Endothelial cell of umbilical vein (primary cell): ENCODE results near the gene SELENOM.

Source experiments
- CTCF ChIP-seq, 2 donors: IDR thresholded peaks; 1 replicate in 1 of 2; 2 replicates in 1 of 2; pipeline ENCODE4 v1.5.1; 2011; ENCODE audit warnings: low read length in 2 of 2, mild to moderate bottlenecking in 2 of 2, moderate library complexity in 2 of 2, control low read depth in 1 of 2, inconsistent platforms in 1 of 2, low read depth in 1 of 2; ENCODE audit not compliant: insufficient read depth in 1 of 2; ENCODE audit errors: extremely low read depth in 1 of 2
- MAX ChIP-seq: IDR thresholded peaks from 2 replicates; pipeline ENCODE4 v1.6.1; 2011; ENCODE audit not compliant: insufficient read depth, insufficient read length

GRCh38 chr22:31135706-31136105, 28.3 kb upstream of the SELENOM start:
- TF ChIP-seq MAX (no peak), CTCF (IDR thresholded peaks at IDR 0.05; ENCODE audit: extremely low read depth in 1 of 2, insufficient read depth in 1 of 2, low read depth in 1 of 2, low read length in 2 of 2) (no peak)
